Ishikawa (cell line): ENCODE data around the gene TMCO1.

Source experiments
- FOXM1 ChIP-seq: IDR thresholded peaks from 2 replicates; pipeline ENCODE4 v1.6.1; 2012; ENCODE audit warnings: low read depth, borderline replicate concordance
- TAF1 ChIP-seq: IDR thresholded peaks from 2 replicates; pipeline ENCODE4 v1.6.1; 2012; ENCODE audit warnings: low read depth, mild to moderate bottlenecking

DNA sequence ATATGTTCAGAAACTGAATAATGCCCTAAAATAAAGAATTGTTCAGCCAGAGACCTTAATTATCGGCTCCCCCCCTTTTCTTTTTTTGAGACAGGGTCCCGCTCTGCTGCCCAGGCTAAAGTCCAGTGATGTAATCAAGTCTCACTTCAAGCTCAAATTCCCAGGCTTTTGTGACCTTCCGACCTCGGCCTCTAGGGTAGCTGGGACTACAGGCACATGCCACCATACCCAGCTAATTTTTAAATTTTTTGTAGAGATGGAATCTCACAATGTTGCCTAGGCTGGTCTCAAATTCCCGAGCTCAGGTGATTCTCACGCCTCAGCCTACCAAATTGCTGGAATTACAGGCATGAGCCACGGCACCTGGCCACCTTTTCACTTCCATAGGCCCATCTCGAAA is 26.5 kb downstream of the TMCO1 start:
- TF ChIP-seq FOXM1, result no peak
- no peak for TF ChIP-seq TAF1
